ENCODE measurements around the gene SMIM26.
"Not testable (repeated sequence)": the region's sequence is repeated elsewhere in the genome, so short reads cannot be mapped to it uniquely, and the experiment has no call there.

The SMIM26 gene

GRCh38 chr20:18566892-18567738 lies at the start of gene SMIM26:
Gene SMIM26 (plus strand): TSS chr20:18567432. CDS start chr20:18567479, 47 bp downstream.
- DNase-seq, result peak; percentile 95

- DNase-seq, result not testable (repeated sequence)
These were observed 45.2 kb upstream of the SMIM26 start for GRCh38 chr20:18522066-18522465.

- DNase-seq, result no peak
These were observed 44.2 kb upstream of the SMIM26 start for GRCh38 chr20:18523066-18523465.

- no peak for DNase-seq
These were observed 42.6 kb upstream of the SMIM26 start for GRCh38 chr20:18524646-18525045.

GRCh38 chr20:18526761-18527160 lies 40.5 kb upstream of the SMIM26 start:
- not testable (repeated sequence) for DNase-seq

GRCh38 chr20:18527339-18527738 lies 39.9 kb upstream of the SMIM26 start:
- DNase-seq, result no peak

GRCh38 chr20:18527836-18528235 lies 39.4 kb upstream of the SMIM26 start:
- DNase-seq, result no peak

- DNase-seq, result no peak
These were observed 38.2 kb upstream of the SMIM26 start for GRCh38 chr20:18529041-18529440.

- no peak for DNase-seq
These were observed 34.6 kb upstream of the SMIM26 start for GRCh38 chr20:18532626-18533025.

GRCh38 chr20:18533491-18533890 lies 33.7 kb upstream of the SMIM26 start:
- no peak for DNase-seq

- no peak for DNase-seq
These were observed 33.1 kb upstream of the SMIM26 start for GRCh38 chr20:18533978-18534644.

- no peak for DNase-seq
These were observed 29.6 kb upstream of the SMIM26 start for GRCh38 chr20:18537651-18538050.

GRCh38 chr20:18541741-18542140 lies 25.5 kb upstream of the SMIM26 start:
- DNase-seq, result no peak

GRCh38 chr20:18543216-18543615 lies 24.0 kb upstream of the SMIM26 start:
- no peak for DNase-seq

- peak; percentile 99 for DNase-seq
These were observed 23.3 kb upstream of the SMIM26 start for GRCh38 chr20:18543932-18544331.

GRCh38 chr20:18545566-18545965 lies 21.7 kb upstream of the SMIM26 start:
- peak; percentile 14 for DNase-seq

- no peak for DNase-seq
These were observed 18.8 kb upstream of the SMIM26 start for GRCh38 chr20:18548465-18548864.

- DNase-seq, result no peak
These were observed 13.5 kb upstream of the SMIM26 start for GRCh38 chr20:18553746-18554145.

GRCh38 chr20:18567739-18568091 lies 483 bp downstream of the SMIM26 start:
- DNase-seq, result peak; percentile 31

GRCh38 chr20:18571009-18571408 lies 3.8 kb downstream of the SMIM26 start:
- DNase-seq, result no peak

- no peak for DNase-seq
These were observed 4.3 kb downstream of the SMIM26 start for GRCh38 chr20:18571578-18571977.

GRCh38 chr20:18577942-18578341 lies 10.7 kb downstream of the SMIM26 start:
- no peak for DNase-seq

GRCh38 chr20:18578581-18578980 lies 11.3 kb downstream of the SMIM26 start:
- no peak for DNase-seq

- no peak for DNase-seq
These were observed 12.8 kb downstream of the SMIM26 start for GRCh38 chr20:18580012-18580411.
